PC-9 (cell line): Measurements from ENCODE around the gene RGS9.
"Not testable (repeated sequence)": the region's sequence is repeated elsewhere in the genome, so short reads cannot be mapped to it uniquely, and the experiment has no call there.

Source experiments
- CTCF ChIP-seq: fragments of 200-600 bp; sonication (generic); conservative IDR thresholded peaks from 2 replicates; pipeline ENCODE4 v1.6.1; 2017; ENCODE audit warnings: mixed run types, antibody characterized with exemption, mild to moderate bottlenecking, moderate library complexity
- EZH2 ChIP-seq: fragments of 200-600 bp; sonication (generic); IDR thresholded peaks from 2 replicates; pipeline ENCODE4 v1.8.0; 2017; ENCODE audit warnings: antibody characterized with exemption, low read depth

DNA sequence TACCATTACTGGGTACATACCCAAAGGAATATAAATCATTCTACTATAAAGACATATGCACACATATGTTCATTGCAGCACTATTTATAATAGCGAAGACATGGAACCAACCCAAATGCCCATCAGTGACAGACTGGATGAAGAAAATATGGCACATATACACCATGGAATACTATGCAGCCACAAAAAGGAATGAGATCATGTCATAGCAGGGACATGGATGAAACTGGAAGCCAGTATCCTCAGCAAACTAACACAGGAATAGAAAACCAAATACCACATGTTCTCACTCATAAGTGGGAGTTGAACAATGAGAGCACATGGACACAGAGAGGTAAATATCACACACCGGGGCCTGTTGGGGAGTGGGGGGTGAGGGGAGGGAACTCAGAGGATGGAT is 40.8 kb upstream of the RGS9 start:
- not testable (repeated sequence) for TF ChIP-seq EZH2, CTCF
